NB4 (cell line): ENCODE results near the gene CNNM2.

Experiments
- DNase-seq: peaks from one replicate; pipeline ENCODE4 v3.0.0; 2010; ENCODE audit warnings: low read depth
- H3K4me3 ChIP-seq: one replicate; pipeline ENCODE4 v1.5.1; 2011; ENCODE audit warnings: mild to moderate bottlenecking, low read depth, low read length, moderate library complexity
- MYC ChIP-seq: IDR thresholded peaks from 2 replicates; pipeline ENCODE4 v1.6.1; 2011; ENCODE audit warnings: low read depth, low read length
- POLR2A ChIP-seq: IDR thresholded peaks from 2 replicates; pipeline ENCODE4 v1.6.1; 2011; ENCODE audit warnings: mild to moderate bottlenecking; ENCODE audit not compliant: insufficient read length; ENCODE audit errors: extremely low read depth
- TF ChIP-seq, protein P1 (sequence below): IDR thresholded peaks from one replicate; pipeline ENCODE4 v1.5.1; 2012; ENCODE audit warnings: low read depth, low read length
- TF ChIP-seq, protein P2 (sequence below): IDR thresholded peaks from 2 replicates; pipeline ENCODE4 v1.6.1; 2011; ENCODE audit warnings: low read depth, low read length

Gene CNNM2

DNA sequence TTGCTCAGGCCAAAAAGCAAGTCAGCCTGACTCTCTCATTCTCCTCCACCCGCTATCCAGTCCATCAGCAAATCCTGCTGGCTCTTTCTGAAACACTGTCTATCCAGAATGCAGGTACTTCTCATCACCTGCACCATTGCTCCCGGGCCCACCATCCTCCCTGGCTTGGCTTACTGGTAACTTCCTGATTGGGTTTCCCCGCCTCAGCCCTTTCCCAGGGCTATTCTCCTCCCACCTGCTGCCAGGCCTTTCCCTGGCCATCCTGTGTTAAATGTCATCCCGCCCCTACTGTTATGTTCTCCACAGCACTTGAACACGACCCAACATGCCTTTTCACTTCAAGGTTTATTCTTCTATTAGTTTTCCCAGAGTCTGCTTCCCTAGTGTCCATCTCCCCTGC is 124.0 kb downstream of the CNNM2 start:
- no peak overlapping the region for H3K4me3 ChIP-seq
- TF ChIP-seq, protein P1, sequence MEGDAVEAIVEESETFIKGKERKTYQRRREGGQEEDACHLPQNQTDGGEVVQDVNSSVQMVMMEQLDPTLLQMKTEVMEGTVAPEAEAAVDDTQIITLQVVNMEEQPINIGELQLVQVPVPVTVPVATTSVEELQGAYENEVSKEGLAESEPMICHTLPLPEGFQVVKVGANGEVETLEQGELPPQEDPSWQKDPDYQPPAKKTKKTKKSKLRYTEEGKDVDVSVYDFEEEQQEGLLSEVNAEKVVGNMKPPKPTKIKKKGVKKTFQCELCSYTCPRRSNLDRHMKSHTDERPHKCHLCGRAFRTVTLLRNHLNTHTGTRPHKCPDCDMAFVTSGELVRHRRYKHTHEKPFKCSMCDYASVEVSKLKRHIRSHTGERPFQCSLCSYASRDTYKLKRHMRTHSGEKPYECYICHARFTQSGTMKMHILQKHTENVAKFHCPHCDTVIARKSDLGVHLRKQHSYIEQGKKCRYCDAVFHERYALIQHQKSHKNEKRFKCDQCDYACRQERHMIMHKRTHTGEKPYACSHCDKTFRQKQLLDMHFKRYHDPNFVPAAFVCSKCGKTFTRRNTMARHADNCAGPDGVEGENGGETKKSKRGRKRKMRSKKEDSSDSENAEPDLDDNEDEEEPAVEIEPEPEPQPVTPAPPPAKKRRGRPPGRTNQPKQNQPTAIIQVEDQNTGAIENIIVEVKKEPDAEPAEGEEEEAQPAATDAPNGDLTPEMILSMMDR = no peak
- TF ChIP-seq MYC (no peak), POLR2A (no peak)
- TF ChIP-seq, protein P2, sequence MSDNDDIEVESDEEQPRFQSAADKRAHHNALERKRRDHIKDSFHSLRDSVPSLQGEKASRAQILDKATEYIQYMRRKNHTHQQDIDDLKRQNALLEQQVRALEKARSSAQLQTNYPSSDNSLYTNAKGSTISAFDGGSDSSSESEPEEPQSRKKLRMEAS = no peak
- no peak for DNase-seq

DNA sequence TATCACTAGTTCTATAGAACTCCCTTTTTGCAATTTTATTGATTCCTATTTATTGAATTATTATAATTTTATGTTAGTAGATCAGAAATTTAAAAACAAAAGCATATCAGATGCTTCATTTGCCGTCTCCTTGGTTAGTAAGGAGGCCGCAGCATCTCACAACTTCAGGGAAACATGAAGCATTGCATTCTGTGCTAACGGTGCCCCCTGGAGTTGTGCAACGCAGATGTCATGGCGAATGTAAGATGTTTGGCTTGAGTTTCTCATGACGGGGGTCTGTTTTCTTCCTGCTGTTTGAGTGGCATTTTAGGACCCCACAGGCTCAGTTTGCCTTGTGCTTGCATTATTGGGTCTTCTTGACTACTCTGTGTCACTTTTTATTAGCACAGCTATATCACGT is 124.8 kb downstream of the CNNM2 start:
- TF ChIP-seq, protein P1 = no peak
- no peak for TF ChIP-seq MYC
- TF ChIP-seq, protein P2 = no peak
- TF ChIP-seq POLR2A = no peak
- no peak overlapping the region for H3K4me3 ChIP-seq
- DNase-seq = no peak

DNA sequence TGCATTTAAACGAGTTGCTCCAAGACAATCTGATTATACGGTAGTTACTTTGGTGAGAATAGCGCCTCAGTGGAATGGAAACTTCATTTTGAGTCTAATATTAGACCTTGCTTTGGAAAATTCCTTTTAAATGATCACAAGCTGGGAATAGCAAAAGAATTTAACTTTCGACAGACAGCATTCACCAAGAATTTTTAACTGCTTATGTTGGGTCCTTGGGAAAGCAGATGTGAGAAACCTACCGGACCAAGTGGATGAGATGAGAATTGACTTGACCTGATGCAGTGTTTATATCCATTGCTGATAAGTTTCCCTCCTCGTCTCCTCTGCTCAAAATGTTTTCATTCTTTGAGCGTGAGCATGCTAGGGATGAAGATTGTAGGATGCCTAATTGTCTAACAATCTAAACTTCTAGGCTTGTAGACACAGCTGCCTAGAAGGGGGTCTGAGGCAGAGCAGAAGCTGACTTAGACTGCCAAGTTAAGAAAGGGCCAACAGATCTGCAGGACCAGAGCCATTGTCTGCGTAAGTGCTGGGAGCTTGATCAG is 126.9 kb downstream of the CNNM2 start:
- H3K4me3 ChIP-seq = no peak overlapping the region
- no peak for DNase-seq

DNA sequence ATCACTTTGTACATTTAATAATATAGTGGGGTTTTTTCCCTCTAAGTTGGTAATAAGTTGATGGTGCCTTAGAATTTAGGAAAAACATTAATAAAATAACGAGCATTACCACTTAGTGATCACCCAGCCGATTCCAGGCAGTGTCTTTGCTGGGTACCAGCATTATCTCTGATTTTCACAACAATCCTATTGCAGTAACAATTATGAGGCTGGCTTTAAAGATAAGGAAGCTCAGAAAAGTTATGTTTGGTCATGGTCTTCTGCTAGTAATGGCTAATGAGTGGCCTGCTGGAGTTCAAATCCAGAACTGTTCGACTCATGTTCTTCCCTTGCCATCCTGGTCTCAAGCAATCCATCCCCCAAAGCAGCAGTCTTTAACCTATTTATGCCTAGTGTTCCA is 127.9 kb downstream of the CNNM2 start:
- no peak for DNase-seq
- TF ChIP-seq, protein P2 = no peak
- no peak for TF ChIP-seq POLR2A
- TF ChIP-seq, protein P1 = no peak
- no peak for TF ChIP-seq MYC
- H3K4me3 ChIP-seq = no peak overlapping the region

More for the DNA sequence above, 126.9 kb downstream of the CNNM2 start:
- TF ChIP-seq, protein P1 = no peak
- TF ChIP-seq, protein P2 = no peak
- TF ChIP-seq POLR2A = no peak
- TF ChIP-seq MYC = no peak

DNA sequence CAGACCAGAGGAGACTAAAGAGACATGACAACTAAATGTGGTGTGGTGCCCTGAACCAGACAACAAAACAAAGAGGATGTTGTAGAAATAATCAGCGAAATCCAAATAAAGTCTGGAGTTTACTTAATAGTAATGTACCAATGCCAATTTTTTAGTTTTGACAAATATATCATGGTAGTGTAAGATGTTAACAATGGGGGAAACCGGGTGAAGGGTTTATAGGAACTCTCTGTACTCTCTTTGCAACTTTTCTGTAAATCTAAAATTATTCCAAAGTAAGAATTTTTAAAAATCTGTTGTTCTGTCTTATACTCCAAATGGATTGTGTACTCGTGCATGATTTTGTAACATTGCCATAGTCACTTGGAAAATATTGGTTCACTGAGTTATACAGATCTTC is 129.3 kb downstream of the CNNM2 start:
- DNase-seq = no peak
- H3K4me3 ChIP-seq = no peak overlapping the region
- TF ChIP-seq POLR2A = no peak
- no peak for TF ChIP-seq MYC
- TF ChIP-seq, protein P2 = no peak
- TF ChIP-seq, protein P1 = no peak

DNA sequence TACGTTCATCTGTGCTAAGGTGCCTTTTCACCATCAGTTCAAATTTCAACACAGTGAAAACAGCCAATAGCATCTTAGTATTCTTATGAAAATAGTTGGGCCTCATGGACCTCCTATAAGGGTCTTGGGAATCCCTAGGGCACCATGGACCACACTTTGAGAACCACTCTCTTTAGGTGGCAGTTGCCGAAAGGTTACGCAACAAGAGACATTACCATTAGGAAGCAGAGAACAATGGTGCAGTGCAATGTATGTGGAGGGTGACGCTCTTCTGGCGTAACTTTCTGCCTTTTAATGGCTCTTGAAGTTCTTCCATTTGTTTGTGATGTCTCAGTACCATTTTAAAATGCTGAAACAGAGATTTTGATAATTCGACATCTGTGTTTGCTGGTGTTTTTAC is 131.1 kb downstream of the CNNM2 start:
- H3K4me3 ChIP-seq = no peak overlapping the region
- no peak for TF ChIP-seq POLR2A
- peak; percentile 75 for DNase-seq
